Measurements from ENCODE around the gene SYNJ2.

SYNJ2 gene

DNA sequence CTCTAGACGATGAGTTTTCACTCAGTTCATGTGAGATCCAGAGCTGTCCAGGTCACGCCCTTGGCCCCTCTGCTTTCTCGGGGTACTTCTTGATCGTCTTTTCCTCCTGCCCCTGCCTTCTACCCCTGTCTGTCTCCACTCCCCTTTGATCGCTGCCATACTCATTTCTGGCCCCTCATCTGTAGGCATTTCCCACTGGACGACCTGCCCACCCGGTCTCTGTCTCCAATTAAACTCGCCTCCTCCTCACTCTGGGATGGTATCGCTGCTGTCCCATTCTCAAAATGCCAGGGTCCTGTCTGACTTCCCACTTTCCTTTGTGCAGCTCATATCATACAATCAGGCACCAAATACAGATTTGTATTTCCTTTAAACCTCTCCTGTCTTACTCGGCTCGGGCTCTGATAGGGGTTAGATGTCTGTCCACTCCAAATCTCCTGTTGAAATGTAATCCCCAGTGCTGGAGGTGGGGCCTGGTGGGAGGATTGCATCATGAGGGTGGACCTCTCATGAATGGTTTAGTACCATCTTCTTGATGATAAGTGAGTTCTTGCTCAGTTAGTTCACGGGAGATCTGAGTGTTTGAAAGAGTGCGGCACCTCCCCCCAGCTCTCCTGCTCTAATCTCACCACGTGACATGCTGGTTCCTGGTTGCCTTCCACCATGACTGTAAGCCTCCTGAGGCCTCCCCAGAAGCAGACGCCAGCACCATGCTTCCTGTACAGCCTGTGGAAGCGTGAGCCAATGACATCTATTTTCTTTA lies 3.5 kb upstream of the SYNJ2 start:
- no peak for DNase-seq (ENCODE audit: low read depth in 2 of 2)

DNA sequence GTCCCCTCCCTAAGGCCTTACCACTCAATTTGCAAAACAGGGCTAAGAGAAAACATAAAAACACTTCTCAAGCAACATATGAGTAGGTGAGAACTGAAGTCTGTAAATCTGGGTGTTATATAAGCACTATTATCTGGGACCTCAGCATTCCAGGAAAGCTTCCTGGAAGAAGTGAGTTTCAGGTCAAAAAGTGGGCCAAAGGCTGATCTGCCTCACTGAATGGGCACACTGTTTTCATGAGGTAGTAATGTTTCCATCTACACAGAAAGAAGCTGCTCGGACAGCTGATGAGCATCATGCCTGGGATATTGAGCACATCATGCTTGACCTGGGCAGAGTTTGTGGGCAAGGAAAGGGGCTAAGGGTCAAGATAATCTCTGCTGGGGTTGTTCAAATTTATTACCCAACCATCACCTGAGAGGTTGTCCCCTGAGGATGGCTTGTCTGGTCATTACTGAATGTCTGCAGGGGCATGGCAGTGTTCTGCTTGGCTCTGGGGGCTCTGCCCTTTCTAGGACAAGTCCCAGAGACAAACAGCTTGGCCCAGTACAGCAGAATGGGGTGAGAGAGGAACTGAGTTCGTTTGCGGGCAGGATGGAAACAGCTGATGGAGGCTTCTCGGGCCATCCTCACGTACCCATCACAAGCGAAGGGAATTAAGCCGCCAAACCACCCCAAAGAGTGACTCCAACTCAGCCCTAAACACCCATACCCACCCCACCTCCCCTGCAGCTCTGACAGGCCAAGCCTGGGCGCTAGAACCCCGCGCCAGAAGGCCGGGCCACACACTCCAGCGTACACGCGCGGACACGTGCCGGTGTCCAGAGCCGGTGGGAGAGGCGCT lies 1.2 kb upstream of the SYNJ2 start:
- DNase-seq (ENCODE audit: low read depth in 2 of 2): no peak

DNA sequence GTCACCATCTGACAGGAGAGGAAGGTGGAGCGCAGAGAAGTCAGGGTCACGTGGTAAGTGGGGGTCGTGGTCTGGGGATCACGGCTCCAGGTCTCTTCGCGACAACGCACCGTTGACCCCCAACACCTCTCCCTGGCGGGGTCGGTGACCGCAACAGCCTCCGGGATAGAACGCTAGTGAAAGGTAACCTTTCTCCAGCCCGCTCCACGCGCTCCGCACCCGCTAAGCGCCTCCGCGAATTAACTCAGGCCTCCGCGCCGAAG lies 600 bp upstream of the SYNJ2 start:
- DNase-seq (ENCODE audit: low read depth in 2 of 2): no peak

DNA sequence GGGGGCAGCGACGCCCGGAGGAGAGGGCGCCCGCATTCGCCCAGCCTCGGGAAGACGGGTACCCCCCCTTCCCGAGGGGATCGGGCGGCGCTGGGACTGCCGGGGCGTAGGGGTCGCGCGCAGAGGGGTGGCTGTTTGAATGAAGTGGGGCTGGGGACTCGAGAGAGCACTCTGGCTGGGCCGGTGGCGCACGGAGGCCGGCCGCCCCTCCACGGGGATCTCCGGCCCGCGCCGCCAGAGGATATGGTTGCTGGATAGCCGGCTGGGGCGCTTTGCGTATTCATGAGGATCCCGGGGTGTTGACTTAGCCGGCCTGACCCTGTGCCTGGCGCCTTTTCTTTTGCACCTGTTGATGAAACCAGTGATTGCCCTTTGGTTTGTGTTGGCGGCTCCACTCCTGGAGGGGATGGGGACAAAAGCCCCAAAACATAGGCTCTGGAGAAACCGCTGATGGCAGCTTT lies 469 bp downstream of the SYNJ2 start:
- no peak for DNase-seq (ENCODE audit: low read depth in 2 of 2)

DNA sequence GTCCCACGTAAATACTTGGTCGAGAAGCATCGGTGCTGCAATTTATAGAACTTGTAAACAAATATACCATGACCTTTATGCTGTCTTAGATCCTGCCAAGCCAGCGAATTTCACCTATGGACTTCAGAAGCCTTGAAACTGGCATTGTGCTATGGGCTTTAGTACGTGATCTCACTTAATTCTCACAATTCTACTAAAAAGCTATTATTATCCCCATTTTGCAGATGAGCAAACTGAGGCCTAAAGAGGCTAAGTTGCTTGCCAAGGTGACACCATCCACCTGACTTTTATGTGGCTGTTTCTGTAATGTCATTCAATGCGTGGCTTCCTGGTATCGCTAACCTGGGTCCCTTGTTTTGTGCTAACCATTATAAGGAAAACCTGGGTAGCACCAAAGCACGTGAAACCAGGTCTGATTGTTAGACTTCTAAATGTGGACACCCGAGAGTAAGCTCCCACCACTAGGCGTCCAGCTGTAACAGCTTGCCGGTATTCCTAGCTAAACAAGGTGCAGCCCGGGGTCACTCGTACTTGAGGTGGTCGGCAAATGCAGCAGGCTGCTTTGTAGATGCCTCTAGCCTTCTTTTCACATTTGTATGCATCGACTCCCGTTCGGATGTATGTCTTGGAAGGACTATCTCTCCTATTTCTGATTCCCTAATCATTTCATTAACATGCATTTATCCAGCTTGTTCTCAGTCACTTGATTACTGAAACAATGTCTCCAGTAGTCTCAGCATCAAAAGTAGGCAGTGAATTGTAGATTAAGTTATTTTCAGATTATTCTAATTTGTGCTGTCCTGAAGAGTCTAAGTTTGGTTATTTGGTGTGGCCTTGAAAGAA lies 1.1 kb downstream of the SYNJ2 start:
- DNase-seq (ENCODE audit: low read depth in 2 of 2): no peak

DNA sequence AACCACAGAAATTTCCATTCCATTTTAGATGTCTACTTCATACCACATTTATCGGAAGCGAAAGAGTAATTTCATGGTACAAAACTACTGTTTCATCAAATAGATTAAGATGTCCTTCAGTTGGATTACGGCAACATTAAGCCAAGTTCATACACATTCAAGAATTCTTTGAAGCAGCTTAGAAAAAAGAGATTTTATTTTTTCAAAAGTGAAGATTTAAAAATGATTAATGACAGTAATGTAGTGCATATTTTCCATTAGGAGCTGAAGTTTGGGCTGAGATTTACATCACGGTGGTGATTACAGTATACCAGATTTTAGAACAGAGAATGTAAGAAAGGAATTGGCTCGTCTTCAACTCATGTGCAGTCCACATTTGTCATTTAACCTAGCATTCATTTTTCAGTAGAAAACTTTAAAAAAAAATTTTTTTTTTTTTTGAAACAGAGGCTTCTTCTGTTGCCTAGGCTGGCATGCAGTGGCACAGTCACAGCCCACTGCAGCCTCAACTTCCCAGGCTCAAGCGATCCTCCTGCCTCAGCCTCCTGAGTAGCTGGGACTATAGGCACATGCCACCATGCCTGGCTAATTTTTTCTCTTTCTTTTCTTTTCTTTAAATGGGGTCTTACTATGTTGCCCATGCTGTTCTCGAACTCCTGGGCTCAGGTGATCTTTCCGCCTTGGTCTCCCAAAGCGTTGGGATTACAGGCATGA lies 1.9 kb downstream of the SYNJ2 start:
- no peak for DNase-seq (ENCODE audit: low read depth in 2 of 2)

DNA sequence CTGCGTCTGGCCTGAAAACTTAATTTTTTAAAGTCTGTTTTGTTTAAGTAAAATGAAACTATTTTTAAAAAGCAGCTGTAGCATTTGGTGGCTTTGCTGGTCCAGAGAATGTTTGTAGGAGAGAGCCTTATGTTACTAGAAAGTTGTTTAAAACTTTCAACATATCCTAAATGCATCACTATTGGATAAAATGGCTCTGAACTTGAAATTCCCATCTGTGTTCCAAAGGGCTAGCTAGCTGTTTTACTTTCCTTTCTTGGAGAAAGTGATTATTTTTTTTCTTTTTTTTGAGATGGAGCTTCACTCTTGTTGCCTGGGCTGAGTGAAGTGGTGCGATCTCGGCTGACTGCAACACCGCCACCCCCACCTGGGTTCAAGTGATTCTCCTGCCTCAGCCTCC lies 2.5 kb downstream of the SYNJ2 start:
- no peak for DNase-seq (ENCODE audit: low read depth in 2 of 2)

DNA sequence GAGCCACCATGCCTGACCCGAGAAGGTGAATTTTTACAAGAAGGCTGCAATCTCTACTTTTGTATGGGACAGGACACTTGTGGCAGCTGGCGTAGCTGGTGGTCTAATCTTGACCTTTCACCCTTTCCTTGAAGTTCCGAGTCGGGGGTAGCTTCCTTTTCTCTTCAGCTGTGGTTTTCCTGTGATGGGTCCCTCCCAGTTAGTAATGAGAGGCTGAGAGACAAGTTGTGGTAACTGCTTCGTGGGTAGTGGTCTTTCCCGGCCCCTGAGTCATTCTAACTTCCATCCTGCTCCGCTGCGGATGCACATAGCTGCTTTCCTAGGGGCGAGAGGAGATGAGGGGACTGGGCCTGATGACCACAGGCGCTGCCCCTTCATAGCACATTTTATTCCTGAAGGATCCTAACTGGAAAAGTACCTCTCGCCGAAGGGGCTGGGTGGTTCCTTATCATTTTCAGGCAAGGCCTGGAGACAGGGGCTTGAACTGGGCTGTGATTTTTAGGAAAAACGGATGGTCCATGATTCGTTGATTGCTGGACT lies 3.1 kb downstream of the SYNJ2 start:
- DNase-seq (ENCODE audit: low read depth in 2 of 2): no peak

DNA sequence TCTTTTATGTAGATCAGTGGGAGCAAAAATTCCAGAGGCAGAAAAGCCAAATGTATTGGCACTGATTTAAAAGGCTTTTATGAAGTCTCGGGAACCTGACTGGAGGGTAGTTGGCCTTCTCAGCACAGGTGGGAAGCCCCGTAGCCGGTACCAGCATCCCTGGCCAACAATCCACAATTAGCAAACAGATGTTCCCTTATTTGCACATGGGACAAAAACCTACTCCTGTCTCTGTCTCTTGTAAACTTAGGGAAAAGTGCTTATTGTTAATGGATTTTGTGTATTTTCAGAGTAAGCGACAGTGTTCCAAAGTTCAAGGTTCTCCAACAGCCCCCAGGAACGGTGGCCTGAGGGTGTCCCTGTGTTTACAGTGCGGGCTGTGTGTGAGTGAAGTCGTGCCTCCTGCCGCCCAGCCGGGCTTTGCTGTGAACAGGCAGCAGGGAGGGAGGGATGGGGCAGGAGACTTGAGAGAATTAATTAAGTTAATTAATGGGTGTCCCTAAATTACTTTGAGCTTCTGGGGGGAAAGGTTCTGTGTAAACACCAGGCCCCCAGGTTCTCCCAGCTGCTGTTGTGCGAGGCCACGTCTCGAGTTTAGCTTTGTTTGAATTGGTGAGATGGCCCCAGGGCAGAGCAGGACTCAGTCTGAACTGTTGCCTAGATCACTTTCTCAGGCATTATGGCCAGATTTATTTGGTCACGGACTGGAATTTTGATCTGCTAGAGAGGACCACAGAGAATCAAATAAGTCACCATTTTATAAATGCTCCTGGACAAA lies 3.9 kb downstream of the SYNJ2 start:
- DNase-seq (ENCODE audit: low read depth in 2 of 2): no peak

DNA sequence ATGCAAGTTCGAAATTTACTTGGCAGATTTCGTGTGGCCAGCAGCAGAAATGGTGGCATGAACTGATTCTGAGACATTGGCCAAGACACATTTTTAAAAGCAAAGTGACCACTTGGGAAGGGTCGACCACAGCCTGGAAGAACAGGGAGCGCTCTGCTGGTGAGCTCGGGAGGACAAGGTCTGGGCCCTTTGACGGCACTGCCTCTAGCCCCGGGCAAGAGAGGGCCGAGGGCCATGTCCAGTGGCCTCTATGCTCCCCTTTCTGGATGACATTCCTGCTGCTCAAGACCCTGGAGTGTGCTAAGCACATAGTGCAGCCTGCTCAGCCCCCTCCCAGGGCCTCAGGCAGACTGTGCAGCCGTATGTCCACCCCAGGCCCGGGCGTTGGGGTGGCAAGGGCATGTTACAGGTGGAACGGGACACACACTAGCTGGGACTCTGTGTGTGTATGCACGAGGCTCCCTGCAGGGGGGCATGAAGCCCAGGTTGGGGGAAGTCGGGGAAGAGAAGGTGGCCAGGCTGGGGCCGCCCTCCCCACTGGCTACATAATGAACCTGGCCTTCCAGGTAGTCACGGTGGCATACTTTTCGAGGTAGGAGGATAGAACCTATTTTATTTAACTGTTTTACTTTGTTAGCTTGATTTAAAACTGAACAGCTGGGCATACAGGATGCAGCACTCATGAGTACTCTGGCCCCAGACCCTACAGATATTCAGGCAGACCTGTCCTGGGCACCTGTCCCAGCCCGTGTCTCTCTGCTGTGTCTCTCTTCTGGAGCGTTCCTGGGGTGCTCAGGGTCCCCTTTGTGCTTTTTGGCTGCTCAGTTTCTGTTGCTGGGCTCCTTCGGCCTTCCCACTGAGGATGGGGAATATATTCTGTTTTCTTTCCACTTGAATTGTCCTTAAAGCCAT lies 6.4 kb downstream of the SYNJ2 start:
- DNase-seq (ENCODE audit: low read depth in 2 of 2): no peak

DNA sequence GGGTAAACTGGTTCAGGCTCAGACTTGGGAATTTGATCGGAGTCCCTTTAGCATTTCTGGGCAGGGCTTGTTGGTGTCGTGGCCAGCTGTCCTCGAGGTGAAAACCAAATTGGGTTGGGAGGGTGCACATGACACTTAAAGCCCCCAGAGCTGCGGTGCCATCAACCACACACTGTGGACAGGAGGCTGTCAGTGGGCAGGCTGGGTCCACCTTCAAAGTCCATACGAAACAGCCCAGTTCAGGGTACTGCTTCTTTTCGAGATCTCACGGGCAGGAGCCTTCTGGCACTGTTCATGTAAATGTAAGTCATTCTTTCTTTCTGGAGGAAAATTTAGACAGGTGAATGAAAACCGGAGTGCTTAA lies 7.0 kb downstream of the SYNJ2 start:
- DNase-seq (ENCODE audit: low read depth in 2 of 2): no peak

DNA sequence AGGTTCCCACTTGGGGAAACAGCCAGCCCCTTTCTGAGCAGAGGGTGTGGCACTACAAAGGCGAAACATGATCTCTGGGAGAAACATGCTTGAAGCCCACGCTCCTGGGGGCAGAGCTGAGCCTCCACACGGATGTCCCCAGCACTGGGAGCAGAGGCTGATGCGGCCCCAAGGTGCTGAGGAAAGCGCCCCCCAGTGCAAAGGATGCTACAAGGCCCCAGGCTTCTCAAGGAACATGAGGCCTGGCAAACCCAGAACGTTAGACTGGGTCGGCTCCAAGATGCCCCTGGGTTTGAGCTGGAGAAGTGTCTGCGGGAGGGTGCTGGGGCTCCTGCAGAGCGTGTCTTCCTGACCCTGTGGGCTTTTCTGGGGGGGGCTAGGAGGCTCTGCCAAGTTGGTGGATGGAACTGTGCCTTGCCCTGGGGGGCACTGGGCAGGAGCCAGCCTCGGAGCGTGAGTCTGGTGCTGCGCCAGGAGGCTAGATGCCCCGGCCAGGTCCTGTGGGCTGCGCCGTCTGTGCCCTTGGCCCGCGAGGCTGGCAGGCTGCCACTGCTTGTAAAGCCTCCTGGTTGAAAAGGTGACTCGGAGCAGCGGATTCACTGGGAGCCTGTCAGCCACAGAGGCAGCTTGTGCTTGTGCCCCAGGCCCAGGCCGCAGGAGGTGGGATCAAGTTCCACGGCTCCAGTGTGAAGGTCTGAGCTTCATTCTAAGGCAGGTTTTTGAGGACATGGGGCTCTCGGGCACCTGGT lies 8.1 kb downstream of the SYNJ2 start:
- DNase-seq (ENCODE audit: low read depth in 2 of 2): no peak

DNA sequence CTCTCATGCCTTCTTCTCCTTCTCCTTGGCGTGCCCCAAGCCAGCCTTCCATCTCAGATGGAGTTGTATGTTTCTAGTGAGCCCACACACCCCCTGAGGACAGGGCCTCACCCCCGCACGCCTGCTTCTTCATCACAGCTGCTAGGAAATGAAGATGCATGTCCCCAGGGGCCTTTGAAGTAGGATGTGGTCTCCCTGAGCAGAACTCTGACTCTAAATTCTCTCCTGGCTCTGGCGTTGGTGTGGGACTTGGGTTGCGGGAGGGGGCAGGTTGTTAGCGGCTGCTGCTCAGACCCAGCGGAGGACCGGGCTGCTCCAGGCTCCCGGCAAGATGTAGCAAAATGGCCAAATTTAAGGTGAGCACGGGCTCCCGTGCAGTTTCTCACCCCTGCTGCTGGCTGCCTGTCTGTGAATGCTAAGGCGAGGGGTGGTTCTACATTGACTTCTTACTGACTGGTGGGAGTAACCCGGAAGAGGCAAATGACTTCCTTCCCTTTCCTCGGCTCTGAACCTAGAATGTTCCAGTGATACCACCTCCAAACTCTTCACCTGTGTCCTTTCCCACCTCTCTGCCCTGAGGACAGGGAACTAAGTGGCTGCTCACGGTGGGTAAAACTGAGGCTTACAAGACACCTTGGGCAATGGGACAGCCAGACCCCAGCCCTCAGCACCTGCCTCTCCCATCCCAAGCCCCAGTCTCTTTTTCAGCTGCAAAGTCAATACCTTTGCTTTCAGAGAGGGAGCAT lies 8.8 kb downstream of the SYNJ2 start:
- DNase-seq (ENCODE audit: low read depth in 2 of 2): no peak

DNA sequence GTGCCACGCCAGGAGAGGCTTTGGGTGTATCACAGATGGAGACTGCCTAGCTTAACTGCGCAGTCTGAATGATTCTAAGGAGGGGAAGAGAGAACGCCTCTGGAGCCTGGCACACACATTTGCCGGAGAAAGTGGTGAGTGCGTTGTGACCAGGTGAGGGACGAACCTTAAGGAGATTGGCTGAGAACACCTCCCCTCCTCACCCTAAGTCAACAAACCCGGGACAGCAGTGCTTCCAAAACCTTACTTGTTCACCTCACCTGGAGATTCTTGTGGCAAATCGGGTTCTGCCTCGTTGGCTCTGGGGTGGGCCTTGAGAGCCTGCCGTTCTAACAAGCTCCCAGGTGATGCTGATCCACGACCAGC lies 9.4 kb downstream of the SYNJ2 start:
- DNase-seq (ENCODE audit: low read depth in 2 of 2): no peak

DNA sequence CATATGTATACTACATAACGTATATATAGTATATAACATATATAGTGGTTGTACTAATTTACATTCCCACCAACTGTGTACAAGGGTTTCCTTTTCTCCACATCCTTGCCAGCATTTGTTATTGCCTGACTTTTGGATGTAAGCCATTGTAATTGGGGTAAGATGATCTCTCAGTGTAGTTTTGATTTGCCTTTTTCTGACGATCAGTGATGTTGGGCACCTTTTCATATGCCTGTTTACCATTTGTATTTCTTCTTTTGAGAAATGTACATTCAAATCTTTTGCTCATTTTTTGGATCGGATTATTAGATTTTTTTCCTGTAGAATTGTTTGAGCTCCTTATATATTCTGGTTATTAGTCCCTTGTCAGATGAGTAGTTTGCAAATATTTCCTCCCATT lies 11.4 kb downstream of the SYNJ2 start:
- no peak for DNase-seq (ENCODE audit: low read depth in 2 of 2)

DNA sequence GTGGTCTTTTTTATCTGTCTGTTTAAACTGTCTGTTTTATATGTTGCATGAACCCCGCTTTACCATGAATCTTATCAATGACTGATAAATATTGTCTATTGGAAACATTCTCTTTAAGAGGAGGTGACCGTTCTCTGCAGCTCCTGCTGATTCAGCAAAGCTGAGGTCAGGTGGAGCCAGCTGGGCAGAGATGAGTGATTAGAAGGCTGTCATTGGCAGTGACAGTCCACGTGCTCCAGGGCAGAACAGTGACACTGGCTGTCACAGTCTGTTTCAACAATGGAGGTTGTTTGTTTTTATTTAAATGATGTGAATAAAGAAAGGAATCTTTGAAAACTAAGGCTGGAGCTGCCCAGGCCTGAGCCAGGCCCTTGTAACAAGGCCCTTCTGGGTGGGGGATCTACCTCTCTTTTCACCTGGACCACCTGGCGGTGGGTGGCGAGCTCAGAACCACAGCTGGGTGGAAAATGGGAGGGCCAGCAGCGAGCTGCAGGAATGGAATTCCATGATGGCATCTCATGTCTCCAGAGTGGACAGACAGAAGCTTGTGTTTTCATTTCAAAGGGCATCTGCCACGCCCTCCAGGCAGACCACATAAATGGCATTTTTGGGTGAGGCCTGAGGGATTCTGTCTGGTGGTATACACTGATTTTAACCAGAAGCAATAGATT lies 12.6 kb downstream of the SYNJ2 start:
- no peak for DNase-seq (ENCODE audit: low read depth in 2 of 2)

DNA sequence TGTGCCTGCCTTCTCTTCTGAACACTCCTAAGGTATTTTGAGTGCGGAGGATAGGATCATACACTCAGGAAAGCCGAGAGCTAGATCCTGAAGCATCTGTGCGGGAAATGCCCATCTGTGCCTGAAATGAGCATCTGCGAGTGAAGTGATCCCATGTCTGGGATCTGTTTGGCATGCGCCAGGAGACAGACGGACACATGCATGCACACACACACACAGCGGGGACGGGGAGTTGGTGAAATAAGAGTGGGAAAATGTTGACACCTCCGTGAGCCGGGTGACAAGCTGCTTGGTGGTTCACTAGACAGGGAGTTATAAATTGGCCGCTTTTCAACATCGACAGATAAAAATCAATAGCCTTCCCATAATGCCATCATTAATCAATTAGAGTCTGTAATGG lies 13.8 kb downstream of the SYNJ2 start:
- DNase-seq (ENCODE audit: low read depth in 2 of 2): no peak

DNA sequence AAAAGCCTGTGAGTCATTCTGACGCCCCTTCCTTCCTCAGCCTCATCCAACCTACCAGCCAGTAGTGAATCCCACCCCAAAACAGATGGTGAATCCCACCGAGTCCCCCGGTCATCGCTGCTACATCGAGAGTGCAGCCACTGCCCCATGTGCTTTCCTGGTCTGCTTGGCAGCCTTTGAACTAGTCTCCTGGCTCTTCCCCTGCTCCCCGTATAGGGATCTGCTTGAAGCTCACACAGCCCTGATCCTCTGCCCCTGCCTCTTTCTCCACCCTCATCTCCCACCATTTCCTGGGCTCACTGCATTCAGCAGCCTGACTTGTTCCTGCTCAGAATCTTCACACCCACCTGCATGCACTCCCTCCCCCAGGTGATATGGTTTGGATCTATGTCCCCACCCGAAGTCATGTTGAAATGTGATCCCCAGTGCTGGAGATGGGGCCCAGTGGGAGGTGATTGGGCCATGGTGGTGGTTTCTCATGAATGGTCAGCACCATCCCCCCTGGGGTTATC lies 14.6 kb downstream of the SYNJ2 start:
- no peak for DNase-seq (ENCODE audit: low read depth in 2 of 2)

All from stimulated activated CD8-positive, alpha-beta memory T cell treated with anti-CD3 and anti-CD28 coated beads, Interleukin-7, amount 100 ng/mL, for 1 hour (primary cell).